GM21619 (cell line): ENCODE measurements around the gene MPEG1.

ENCODE experiments used
- ATAC-seq: cut with Tn5 transposase; IDR thresholded peaks from one replicate; pipeline ENCODE4 v1.9.1; 2021; ENCODE audit not compliant: unreplicated experiment

The MPEG1 gene, protein sequence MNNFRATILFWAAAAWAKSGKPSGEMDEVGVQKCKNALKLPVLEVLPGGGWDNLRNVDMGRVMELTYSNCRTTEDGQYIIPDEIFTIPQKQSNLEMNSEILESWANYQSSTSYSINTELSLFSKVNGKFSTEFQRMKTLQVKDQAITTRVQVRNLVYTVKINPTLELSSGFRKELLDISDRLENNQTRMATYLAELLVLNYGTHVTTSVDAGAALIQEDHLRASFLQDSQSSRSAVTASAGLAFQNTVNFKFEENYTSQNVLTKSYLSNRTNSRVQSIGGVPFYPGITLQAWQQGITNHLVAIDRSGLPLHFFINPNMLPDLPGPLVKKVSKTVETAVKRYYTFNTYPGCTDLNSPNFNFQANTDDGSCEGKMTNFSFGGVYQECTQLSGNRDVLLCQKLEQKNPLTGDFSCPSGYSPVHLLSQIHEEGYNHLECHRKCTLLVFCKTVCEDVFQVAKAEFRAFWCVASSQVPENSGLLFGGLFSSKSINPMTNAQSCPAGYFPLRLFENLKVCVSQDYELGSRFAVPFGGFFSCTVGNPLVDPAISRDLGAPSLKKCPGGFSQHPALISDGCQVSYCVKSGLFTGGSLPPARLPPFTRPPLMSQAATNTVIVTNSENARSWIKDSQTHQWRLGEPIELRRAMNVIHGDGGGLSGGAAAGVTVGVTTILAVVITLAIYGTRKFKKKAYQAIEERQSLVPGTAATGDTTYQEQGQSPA

DNA sequence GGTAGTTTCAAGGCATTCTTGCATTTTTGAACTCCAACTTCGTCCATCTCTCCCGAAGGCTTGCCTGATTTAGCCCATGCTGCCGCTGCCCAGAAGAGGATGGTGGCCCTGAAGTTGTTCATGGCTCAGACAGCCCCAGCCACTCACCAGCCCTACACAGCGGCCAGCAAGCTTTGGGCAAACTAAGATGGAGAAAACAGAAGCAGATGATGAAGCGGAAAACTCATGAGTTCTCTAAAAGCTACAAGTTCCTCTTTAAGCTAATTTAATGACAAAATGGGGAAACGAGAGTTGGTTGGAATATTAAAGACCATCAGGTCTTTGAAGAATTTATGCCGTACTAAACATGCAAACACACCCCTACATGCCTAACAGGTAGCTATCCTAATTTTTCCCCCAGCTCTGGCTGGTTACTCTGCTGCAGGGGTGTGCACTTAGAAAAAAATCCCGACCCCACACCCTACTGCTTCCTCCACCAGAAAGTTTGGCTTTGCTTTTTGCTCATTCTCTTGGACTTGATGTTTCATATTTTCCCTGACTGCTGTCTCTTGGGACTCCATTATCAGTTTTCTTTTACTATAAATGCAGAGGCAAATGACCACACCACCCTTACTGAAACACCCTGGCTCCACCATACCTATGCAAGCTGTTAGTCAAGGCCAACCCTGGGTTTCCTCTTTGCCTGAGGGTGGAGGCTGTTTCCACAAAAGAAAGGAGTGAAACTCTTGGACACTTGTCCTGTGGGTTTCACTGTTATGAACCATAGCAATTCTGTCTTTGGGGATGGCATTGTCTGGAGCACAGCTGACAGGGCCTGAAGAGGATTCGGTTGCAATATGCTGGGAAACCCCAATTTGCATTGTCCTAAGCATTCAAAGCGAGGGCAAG lies at the start of gene MPEG1:
Gene MPEG1 (minus strand): TSS at position 184 of the 888 bp plus-strand sequence. CDS start 62 bp downstream, at position 122.
- no peak for ATAC-seq

DNA sequence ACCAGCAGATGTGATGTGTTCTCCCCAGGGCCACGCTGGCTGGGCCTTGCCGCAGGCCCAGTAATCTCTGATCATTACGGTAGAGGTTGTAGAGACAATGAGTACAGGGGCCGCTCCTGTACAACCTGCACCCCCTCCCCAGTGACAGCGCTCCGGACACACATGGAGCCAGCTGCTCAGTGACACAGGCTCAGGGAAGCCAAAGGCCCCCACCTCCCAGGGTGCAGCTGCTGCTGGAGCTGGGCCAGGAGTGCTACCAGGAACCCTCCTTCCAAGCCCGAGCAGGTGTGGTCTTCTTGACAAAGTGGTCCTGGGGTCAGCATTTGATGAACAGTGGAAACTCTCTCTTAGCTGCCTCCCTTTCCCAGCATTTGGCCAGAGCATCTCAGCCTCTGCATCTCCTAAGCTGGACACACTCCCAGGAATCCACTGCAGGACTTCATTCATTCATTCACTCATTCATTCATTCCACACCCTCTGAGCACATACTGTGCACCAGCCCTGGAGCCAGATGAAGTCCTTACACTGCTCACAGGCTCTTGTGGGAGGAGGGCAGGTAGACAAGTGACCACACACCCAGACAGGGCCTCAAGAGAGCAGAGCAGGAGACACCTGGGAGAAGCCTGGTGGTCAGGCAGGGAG lies 49.6 kb upstream of the MPEG1 start:
- no peak for ATAC-seq

DNA sequence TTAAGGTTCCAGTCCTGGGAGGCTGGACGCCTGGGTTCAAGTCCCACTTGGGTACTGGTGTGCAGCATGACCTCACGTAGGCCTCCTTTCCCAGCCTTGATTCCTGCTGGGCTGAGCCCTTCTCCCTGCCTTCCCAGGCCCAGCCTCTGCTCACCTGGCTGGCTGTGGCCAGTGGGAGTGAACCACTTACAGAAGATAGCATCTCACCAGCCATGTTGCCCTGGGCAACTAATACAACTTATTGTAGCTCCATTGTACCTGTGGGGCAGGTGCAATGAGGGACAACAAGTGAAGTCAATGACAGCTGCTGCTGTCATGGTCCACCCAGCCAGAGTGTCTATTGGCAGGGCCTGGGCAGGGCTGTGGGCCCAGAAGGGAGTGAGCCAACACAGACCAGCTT lies 48.4 kb upstream of the MPEG1 start:
- no peak for ATAC-seq

DNA sequence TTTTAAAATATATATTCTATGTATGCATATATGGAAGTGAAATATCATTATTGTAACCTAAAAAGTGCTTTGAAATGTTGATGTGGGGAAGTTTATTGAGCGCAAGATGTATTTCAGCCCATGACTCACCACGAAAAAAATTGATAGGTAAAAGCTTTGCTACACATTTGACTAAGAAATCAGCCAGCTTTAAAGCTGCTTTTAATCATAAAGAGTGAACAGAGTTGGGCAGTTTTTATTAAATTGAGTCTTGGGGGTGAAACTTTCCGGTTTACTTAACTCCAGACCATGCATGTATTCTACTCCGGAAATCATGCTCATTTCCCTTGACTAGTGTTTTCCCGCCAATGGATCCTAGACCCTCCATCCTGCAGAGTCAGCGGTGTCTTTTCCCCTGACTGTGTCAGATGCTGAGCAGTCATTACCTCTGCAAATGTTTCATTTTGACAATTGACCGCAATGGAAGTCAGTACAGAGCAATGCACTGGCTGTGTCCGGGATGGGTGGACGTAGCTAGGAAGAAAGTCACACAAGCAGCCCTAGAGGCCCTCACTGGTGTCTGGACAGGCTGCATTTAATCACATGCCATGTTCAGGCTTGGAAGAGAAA lies 47.2 kb upstream of the MPEG1 start:
- ATAC-seq, result peak; percentile 62

DNA sequence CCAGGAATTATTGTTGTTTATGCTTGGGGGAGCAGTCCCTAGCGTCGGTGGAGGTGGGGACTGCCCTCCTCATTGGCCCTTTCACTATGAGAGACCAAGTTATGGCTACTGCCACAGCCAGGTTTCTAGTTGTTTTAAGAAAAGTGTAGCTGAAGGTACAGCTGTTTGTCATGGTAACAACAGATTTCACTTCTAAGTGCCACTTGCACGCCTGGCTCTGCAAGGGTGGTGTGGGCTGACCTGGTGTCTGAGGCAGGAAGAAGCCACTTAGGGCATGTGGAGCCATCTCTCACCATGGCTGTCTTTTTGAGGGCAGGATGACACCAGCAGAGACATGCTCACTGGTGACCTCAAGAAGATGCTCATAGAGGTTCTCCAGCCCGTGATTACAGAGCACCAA lies 46.3 kb upstream of the MPEG1 start:
- peak; percentile 23 for ATAC-seq

DNA sequence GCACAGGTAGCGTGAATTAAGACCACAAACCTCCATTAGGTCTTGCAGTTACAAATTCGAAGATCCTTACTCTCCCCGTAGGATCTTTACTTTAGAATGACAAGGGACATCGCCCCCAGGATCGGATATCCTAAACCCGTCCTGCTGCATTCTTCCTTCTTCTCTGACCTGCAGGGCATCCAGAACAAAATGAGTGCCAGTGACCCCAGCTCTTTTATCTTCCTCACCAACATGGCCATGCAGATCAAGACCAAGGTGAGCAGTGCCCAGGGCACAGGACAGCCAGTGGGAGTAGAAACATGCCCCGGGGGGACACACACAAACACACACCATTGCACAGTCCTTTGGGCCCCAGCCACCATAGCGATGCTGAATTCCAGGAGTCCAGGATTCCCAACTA lies 42.6 kb upstream of the MPEG1 start:
- ATAC-seq, result no peak

DNA sequence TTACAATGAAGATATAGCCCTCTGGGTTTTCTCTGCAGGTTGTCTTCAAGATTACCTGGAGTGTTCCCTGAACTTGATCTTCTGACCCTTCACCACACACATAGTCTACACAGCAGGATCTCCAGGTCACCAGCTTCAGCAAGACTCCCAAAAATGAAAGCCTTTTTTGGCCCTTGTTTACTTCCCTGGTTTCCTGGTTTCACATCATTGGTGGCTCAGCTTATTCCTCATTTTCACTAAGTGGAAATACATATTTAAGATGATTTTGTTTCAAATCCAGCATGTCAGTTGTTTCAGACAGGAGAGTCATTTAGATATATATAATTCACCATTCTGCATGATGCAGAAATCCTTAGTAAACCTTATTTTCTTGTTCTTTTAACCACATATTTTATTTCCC lies 41.6 kb upstream of the MPEG1 start:
- no peak for ATAC-seq

DNA sequence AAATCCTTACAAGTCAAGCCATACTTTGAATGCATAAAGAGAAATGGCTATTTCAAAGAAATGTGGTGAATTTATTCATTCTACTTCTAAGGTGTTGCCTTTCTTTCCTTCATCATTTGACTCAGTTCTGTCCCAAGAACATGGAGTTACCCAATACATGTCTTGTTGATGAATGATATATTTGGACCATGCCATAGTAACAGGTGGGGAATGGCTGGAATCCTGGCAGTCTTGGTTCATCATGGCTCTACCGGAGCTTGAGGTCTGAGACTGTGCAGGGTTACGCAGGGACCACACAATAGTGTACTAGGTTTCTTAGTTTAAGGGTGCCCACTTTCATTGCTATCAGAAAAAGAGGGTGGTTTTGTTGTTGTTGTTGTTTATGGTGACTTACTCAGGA lies 40.3 kb upstream of the MPEG1 start:
- ATAC-seq, result no peak

DNA sequence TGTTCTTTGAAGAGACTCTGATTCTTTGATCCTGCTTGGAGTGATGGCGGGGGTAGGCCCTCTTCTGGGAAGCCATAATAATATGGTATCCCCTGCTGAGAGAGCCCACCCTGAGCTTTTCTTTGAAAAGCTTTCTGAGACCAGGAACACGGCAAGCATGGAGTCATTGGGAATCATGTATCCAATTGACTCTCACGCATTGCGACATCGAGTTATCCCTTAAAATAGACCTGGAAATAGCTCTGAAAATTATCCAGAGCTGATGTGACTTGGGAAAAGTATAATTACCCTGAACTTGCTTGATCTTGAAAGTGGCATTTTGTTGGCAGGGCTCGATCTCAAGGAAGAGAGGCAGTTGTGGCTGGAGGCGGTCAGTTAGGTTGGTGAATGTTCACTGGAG lies 36.8 kb upstream of the MPEG1 start:
- no peak for ATAC-seq

DNA sequence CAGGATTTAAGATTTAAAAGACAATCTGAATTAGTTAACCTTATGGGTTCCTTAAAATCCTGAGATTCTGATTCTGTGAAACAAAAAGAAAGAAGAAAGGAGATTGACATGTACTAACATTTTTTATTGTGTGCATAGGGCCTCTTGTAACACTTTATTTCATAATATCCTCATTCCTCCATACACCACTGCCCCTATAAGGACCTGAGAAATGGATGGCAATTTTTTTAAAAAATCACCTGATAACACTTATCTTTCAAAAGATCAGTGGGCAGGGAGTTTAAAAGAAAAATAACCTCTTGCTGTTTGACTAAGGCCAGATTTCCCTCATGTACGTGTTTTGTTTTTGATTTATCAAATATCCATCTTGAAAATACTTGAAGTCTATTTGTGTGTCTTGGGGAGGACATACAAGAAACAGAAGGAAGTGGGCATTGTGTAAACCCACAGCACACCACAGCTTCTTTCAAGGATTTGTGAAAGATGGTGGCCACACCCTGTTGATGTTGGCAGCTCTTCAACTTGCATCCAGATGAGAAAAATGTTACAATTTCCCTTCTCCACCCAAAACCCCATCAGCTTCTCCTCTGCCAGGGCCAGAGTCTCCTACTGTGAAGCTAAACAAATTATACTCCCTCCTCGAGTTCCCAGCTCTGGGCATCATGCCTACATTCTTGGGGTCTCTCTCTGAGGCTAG lies 35.0 kb upstream of the MPEG1 start:
- no peak for ATAC-seq

DNA sequence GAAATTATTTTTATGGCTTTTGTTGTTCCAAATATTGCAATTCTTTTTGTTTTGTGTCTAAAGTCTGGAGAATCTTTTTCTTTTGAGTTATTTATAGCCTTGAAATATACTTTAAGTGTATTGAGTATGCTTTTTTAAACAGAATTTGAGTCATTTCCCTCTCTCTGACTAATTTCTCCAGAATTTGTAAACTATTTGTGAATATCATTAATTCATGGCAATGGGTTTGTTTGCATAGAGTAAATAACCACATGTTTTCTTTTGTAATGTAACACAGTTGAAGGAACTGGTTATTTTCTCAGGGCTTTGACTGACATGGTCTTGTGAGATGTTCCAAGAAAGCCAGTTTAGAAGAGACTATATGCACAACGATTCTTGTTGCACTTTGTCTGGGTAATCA lies 30.9 kb upstream of the MPEG1 start:
- no peak for ATAC-seq

DNA sequence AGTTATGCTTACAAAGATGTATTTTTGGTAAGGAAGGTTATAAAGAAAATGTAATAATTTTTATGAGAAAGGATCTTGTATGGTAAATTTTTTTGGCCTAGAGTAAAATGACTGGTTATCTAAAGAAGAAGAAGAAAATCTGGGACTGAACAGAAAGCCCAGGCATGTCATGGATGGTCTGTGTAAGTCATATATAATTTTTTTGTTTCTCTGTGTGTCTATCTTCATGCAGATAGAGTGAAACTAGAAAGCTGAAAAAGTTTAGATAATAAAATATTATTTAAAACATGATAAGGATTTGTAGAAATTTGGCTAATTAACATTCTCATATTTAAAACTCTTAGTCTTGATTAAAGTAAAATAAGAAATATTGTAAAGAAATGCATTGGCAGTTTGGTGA lies 27.6 kb upstream of the MPEG1 start:
- no peak for ATAC-seq

DNA sequence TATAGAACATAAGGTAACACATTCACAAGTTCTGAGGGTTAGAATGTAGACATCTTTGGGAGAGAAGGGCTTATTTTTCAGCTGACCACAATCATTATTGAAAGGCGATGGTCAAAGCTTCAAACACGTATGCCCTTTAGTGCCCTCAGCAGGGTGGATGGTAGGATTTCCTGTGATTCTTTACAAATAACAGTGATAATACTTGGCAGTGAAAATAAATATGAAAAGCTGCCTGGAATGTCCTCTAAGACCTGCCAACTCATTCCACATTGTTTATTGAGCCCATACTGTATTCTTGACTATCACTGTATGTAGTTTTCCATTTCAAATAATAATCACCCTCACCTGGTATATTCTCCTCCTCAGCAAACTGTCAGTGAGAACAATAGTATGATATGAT lies 13.7 kb upstream of the MPEG1 start:
- no peak for ATAC-seq

DNA sequence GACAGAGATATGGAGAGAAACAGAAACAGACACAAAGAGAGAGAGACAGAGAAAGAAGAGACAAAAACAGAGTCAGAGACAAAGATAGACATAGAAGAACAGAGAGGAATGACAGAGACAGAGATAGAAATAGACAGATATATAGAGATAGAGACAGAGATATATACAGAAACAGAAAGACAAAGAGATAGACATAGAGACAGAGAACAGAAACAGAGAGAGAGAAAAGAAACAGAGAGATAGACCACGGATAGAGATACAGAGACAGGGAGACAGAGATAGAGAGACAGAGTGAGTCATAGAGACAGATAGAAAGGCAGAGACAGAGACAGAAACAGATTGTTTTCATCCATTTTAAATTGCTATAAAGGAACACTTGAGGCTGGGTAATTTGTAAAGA lies 12.3 kb upstream of the MPEG1 start:
- peak; percentile 33 for ATAC-seq

DNA sequence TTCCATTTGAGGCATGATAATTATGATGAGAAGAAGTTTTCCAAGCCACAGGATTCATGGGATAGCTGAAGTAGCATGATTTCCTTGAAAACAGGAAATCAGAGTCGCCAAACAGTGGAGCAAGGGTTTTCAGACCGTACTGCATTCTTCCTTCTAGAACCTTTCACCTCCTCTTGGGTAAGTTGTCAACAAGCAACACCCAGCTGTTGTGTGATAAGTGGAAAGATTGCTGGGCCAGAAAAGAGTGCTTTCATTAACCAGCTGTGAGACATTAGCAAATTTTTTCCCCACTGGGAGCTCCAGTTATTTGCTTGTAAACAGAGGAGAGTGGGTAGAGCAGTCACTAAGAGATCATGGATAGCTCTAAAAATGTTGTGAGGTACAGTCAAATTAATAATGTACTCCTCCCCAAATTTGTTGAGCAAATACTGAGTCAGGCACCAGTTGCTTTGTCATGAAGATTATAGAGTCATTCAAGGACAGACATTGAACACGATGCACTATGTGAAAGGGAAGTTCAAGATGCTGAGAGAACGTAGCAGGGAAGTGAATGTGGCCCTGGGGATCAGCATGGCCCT lies 11.7 kb upstream of the MPEG1 start:
- ATAC-seq, result peak; percentile 42

DNA sequence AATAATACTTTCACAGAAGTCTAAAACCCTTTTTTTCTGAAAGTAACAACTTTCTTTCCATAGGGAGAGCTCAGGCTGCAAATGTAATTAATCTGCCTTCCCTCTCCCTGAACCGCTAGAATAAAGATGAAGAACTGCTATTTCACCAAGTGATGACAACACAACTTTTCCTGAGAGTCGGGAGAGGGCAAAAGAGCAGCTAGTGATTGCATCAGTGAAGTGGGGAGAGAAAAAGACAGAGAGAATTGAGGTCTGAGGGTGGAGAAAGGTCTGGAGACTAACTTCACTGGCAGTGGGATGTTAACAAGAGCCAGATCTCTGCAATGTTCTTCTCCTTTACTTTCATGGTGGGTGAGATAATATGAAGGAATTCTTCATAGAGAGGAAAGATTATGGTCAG lies 10.9 kb upstream of the MPEG1 start:
- no peak for ATAC-seq

DNA sequence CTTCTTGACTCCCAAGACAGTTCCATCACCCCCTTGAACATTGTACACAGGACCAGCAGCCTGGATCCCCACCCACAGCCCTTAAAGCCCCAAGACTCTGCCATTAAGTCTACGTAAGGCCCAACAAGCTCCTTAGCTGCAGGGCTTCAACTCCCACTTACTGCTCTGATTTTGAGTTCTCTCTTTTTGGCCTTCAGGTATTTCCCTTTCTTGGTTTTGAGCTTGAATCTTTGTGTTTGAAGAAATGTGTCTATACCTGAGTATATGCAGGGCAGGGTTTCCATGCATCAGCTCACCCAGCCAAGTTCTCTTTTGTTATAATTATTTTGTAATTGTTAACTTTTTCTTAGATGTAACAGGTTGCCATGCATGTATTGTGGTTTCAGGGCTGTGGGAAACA lies 10.4 kb upstream of the MPEG1 start:
- no peak for ATAC-seq

DNA sequence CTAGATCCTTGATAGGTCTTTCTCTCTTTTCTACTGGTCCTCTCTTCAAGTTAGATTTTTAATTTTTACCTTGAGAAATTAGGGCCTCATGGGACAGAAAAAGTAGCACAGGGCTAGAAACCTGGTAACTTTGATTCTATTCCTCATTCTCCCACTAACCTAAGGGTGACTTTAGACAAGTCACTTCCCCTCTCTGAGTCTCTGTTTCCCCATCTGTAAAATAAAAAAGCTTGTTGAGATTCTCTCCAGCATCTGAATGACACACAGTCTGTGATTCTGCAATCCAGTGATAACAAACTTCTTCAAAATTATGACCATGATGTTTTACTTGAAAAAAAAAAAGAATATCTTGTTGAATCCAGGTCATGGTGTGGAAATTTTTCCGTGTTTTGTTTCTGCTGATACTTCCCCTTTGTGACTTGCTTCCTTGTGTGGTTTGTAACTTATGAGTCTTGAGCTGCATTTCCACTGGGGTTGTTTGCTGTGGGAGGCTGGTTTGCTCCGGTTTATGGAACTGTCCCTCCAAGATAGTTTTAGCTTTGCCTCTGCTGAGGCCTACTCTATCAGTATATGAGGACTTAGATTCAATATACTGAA lies 9.8 kb upstream of the MPEG1 start:
- no peak for ATAC-seq

DNA sequence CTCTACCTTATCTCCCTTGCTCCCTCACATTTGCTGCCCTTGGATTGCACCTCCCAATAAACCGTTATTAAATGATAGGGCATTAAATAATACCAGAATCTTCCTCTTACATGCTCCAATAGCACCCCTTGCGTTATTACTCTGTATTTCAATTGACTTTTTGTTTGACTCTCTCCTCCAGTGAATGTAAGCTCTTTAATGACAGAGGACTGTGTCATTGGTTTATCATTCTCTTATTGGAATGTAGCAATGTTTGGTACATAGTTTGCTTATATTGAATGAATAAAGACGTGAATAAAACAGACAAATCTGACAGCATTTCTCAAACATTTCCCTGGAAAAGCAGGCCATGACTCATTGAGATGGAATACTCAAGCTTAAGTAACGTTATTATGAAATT lies 8.7 kb upstream of the MPEG1 start:
- ATAC-seq, result no peak
